GM13977 (cell line): ENCODE data around the gene CDH4.

Experiments used
- DNase-seq: peaks from one replicate; pipeline ENCODE4 v3.0.0; 2012; ENCODE audit warnings: low spot score
- in situ Hi-C: fragments of 300-500 bp; cut with MboI; formaldehyde crosslinking; loops from one replicate; pipeline ENCODE4 v1.12.0; 2022; ENCODE audit warnings: low sequenced_read_pairs, low pct_unique_long_range_greater_than_20kb, mixed read lengths, inconsistent platforms; ENCODE audit not compliant: unreplicated experiment
- TF ChIP-seq, protein P1 (sequence below): IDR thresholded peaks from 2 replicates; pipeline ENCODE4 v1.5.1; 2012; ENCODE audit warnings: mild to moderate bottlenecking, control low read depth; ENCODE audit not compliant: insufficient read depth; ENCODE audit errors: extremely low read depth, missing control alignments

Gene CDH4

DNA sequence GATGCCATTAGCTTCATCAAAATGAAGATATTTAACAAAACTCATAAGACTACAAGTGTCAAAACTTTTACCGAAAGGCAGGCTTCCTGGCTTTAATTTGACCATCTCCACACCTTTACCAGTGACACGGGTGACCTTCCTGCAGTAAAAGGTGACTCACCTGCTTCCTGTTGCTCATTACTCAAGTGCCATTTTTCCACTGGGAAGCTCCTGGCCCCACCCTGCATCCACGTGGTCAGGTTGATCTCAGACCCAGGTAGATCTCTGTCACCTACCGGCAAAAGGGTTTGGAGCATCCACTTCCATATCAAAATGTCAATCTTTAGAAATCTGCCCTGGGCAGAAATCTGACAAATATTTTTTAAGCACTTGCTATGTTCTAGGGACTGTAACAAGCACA lies 31.9 kb upstream of the CDH4 start:
- in situ Hi-C loops, result no loop called here
- DNase-seq, result no peak
- TF ChIP-seq, protein P1, sequence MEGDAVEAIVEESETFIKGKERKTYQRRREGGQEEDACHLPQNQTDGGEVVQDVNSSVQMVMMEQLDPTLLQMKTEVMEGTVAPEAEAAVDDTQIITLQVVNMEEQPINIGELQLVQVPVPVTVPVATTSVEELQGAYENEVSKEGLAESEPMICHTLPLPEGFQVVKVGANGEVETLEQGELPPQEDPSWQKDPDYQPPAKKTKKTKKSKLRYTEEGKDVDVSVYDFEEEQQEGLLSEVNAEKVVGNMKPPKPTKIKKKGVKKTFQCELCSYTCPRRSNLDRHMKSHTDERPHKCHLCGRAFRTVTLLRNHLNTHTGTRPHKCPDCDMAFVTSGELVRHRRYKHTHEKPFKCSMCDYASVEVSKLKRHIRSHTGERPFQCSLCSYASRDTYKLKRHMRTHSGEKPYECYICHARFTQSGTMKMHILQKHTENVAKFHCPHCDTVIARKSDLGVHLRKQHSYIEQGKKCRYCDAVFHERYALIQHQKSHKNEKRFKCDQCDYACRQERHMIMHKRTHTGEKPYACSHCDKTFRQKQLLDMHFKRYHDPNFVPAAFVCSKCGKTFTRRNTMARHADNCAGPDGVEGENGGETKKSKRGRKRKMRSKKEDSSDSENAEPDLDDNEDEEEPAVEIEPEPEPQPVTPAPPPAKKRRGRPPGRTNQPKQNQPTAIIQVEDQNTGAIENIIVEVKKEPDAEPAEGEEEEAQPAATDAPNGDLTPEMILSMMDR, result no peak

DNA sequence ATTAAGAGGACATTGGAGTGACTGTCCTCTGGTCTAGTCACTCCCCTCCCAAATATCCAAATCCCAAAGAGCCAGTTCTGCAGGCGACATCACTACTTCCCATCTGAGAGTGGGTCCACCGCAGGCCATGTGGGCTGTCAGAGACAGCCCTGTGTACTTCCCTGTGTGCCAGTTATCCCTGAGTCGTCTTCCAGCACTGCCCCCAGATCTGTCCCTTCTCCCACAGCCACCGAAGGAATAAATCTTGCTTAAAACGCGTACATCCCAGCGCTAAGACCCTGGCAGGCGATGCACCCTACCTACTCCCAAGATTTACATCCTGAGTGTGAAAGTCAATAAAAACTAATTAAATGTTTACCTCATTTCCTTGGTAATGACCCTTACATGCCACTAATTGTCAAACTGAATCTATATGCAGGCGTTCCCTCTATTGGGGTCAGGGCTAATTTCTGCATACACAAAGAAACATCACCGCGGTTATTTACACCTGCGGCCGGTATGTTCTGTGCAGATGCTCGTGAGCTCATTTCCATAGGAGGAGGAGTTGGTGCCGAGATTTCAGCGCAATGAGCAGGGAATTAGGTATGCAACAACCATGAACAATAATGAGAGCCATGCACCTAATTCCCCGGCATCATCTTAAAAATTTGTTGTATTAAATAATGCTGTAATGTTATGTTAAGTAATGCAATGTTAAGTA lies 31.3 kb upstream of the CDH4 start:
- TF ChIP-seq, protein P1, result no peak
- in situ Hi-C loops, result no loop called here
- no peak for DNase-seq

DNA sequence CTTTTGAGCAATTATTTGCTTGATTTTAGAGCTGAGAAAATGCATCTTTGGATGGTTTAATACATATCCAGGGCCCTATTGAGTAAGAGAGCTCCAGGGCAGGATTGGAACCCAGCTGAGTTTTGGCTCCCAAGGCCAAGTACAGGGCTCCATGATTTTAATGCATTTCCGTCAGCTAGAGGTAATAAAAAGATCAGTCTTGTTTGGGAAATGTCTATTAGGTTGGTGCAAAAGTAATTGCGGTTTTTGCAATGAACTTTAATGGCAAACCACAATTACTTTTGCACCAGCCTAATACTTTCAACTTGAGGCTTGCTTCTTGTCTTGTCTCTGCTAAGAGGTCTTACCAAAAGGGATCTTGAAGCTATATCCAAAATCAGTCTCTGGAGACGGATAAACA lies 29.4 kb upstream of the CDH4 start:
- no peak for DNase-seq
- in situ Hi-C loops, result no loop called here
- TF ChIP-seq, protein P1, result no peak

GRCh38 chr20:61223121-61223520 lies 28.9 kb upstream of the CDH4 start:
- TF ChIP-seq, protein P1, result no peak
- in situ Hi-C loops, result no loop called here

DNA sequence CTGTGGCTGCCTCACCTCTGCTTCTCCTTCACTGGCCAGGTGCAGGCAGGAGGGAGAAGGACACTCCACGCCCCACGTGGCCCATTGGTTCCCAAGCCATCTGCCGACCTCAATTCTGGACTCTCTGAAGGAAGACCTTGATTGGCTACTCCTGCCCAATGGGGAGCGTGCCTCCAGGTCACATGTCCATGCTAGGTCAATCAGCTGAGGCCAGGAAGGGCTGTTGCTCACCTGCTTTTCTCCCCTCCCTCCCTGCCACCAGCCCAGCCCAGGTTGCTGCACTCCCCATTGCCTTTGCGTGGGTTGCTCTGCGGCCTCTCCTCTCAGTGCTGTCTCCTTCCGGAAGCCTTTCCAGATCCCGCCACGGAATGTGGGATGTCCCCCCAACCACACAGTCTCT lies 21.9 kb upstream of the CDH4 start:
- in situ Hi-C loops, result no loop called here
- no peak for DNase-seq
- TF ChIP-seq, protein P1, result no peak

More at GRCh38 chr20:61223121-61223520, 28.9 kb upstream of the CDH4 start:
- no peak for DNase-seq

GRCh38 chr20:61233590-61233989 lies 18.5 kb upstream of the CDH4 start:
- in situ Hi-C loops, result no loop called here
- DNase-seq, result no peak
- TF ChIP-seq, protein P1, result no peak
